ENCODE measurements around the gene PCDHB5.
"Not testable (repeated sequence)": the region's sequence is repeated elsewhere in the genome, so short reads cannot be mapped to it uniquely, and the experiment has no call there.

PCDHB5 gene

GRCh38 chr5:141150224-141150992 is 15.4 kb downstream of the PCDHB5 start:
- Histone ChIP-seq H3K36me3 (replicated peaks; ENCODE audit: low read depth, low read length) (no peaks in the 10 kb centered on the region), H3K9ac (ENCODE audit: low read length) (no peak overlapping the region), H3K4me2 (ENCODE audit: low read length) (no peak overlapping the region), H3K9me3 (ENCODE audit: insufficient read depth, low read length) (no peaks in the 10 kb centered on the region), H3K27me3 (ENCODE audit: low read depth, low read length) (no peaks in the 10 kb centered on the region), H3K27ac (ENCODE audit: low read length) (no peak overlapping the region), H2AFZ (ENCODE audit: low read depth, low read length) (no peak overlapping the region), H3K4me3 (ENCODE audit: low read length) (no peak overlapping the region), H4K20me1 (ENCODE audit: insufficient read depth, low read length) (no peaks in the 10 kb centered on the region), H3K4me1 (ENCODE audit: low read length) (no peaks in the 10 kb centered on the region), H3K79me2 (ENCODE audit: low read length) (no peaks in the 10 kb centered on the region)
- TF ChIP-seq CTCF (IDR thresholded peaks at IDR 0.05; ENCODE audit: low read depth, low read length) (no peak), EZH2phosphoT487 (IDR thresholded peaks at IDR 0.05; ENCODE audit: low read depth) (no peak)

GRCh38 chr5:141150993-141151325 is 16.0 kb downstream of the PCDHB5 start:
- H3K79me2 ChIP-seq (ENCODE audit: low read length) = no peaks in the 10 kb centered on the region
- H2AFZ ChIP-seq (ENCODE audit: low read depth, low read length) = no peak overlapping the region
- H3K4me3 ChIP-seq (ENCODE audit: low read length) = no peak overlapping the region
- no peaks in the 10 kb centered on the region for H4K20me1 ChIP-seq (ENCODE audit: insufficient read depth, low read length)
- TF ChIP-seq EZH2phosphoT487 (IDR thresholded peaks at IDR 0.05; ENCODE audit: low read depth) = no peak
- TF ChIP-seq CTCF (IDR thresholded peaks at IDR 0.05; ENCODE audit: low read depth, low read length) = no peak
- H3K27me3 ChIP-seq (ENCODE audit: low read depth, low read length) = no peaks in the 10 kb centered on the region
- no peak overlapping the region for H3K4me2 ChIP-seq (ENCODE audit: low read length)
- no peaks in the 10 kb centered on the region for H3K36me3 ChIP-seq (replicated peaks; ENCODE audit: low read depth, low read length)
- no peak overlapping the region for H3K9ac ChIP-seq (ENCODE audit: low read length)
- no peak overlapping the region for H3K27ac ChIP-seq (ENCODE audit: low read length)
- no peaks in the 10 kb centered on the region for H3K4me1 ChIP-seq (ENCODE audit: low read length)
- no peaks in the 10 kb centered on the region for H3K9me3 ChIP-seq (ENCODE audit: insufficient read depth, low read length)

DNA sequence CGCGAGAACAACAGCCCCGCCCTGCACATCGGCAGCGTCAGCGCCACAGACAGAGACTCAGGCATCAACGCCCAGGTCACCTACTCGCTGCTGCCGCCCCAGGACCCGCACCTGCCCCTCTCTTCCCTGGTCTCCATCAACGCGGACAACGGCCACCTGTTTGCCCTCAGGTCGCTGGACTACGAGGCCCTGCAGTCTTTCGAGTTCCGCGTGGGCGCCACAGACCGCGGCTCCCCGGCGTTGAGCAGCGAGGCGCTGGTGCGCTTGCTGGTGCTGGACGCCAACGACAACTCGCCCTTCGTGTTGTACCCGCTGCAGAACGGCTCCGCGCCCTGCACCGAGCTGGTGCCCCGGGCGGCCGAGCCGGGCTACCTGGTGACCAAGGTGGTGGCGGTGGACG is 16.6 kb downstream of the PCDHB5 start:
- H3K27me3 ChIP-seq (ENCODE audit: low read depth, low read length); H3K9ac ChIP-seq (ENCODE audit: low read length); H2AFZ ChIP-seq (ENCODE audit: low read depth, low read length); H3K4me3 ChIP-seq (ENCODE audit: low read length); H3K79me2 ChIP-seq (ENCODE audit: low read length); H3K9me3 ChIP-seq (ENCODE audit: insufficient read depth, low read length); H3K27ac ChIP-seq (ENCODE audit: low read length); H4K20me1 ChIP-seq (ENCODE audit: insufficient read depth, low read length); H3K4me2 ChIP-seq (ENCODE audit: low read length); H3K4me1 ChIP-seq (ENCODE audit: low read length); H3K36me3 ChIP-seq (replicated peaks; ENCODE audit: low read depth, low read length): not testable (repeated sequence)

- H2AFZ ChIP-seq (ENCODE audit: low read depth, low read length); H3K4me3 ChIP-seq (ENCODE audit: low read length); H3K27ac ChIP-seq (ENCODE audit: low read length); H4K20me1 ChIP-seq (ENCODE audit: insufficient read depth, low read length); H3K36me3 ChIP-seq (replicated peaks; ENCODE audit: low read depth, low read length); H3K4me2 ChIP-seq (ENCODE audit: low read length); H3K4me1 ChIP-seq (ENCODE audit: low read length); H3K27me3 ChIP-seq (ENCODE audit: low read depth, low read length); H3K9me3 ChIP-seq (ENCODE audit: insufficient read depth, low read length); H3K79me2 ChIP-seq (ENCODE audit: low read length); H3K9ac ChIP-seq (ENCODE audit: low read length): not testable (repeated sequence)
Measured at GRCh38 chr5:141152096-141152495, 17.1 kb downstream of the PCDHB5 start.

DNA sequence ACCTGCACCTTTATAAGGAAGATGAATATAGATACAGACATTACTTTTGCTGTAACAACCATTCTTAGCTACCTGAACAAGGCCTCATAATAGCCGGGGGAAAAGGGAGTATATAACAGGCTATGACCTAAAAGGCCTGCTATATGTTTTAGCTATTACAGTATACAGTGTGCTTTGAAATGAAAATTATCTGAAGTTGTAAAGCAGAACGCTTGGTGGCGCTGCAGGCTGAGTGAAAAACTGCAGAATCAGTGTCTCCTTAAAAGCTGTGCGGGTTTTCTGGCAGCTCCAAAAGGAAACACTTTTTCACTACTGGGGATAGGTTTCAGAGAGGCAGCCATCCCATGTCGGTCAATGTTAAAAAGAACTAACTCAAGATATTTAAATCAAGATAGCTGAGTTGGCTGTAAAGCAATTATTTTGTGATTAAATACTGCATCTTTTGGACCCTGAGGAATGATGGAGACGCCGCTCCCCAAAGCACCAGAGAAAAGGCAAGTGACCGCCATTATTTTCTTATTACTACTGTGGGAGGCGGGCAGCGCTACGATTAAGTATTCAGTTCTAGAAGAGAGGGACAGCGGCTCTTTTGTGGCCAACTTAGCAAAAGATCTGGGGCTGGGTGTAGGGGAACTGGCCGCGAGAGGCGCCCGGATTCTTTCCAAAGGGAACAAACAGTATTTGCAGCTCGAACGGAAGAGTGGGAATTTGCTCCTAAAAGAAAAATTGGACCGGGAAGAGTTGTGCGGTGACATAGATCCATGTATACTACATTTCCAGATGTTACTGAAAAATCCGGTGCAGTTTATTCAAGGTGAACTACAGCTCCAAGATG is 20.8 kb downstream of the PCDHB5 start:
- Histone ChIP-seq H3K79me2 (ENCODE audit: low read length) (no peaks in the 10 kb centered on the region), H3K9me3 (ENCODE audit: insufficient read depth, low read length) (no peaks in the 10 kb centered on the region), H3K36me3 (replicated peaks; ENCODE audit: low read depth, low read length) (no peaks in the 10 kb centered on the region), H3K27ac (ENCODE audit: low read length) (no peak overlapping the region), H3K27me3 (ENCODE audit: low read depth, low read length) (no peaks in the 10 kb centered on the region), H3K9ac (ENCODE audit: low read length) (no peak overlapping the region), H3K4me3 (ENCODE audit: low read length) (no peak overlapping the region), H2AFZ (ENCODE audit: low read depth, low read length) (no peak overlapping the region), H3K4me1 (ENCODE audit: low read length) (no peaks in the 10 kb centered on the region), H4K20me1 (ENCODE audit: insufficient read depth, low read length) (no peaks in the 10 kb centered on the region), H3K4me2 (ENCODE audit: low read length) (no peak overlapping the region)
- TF ChIP-seq EZH2phosphoT487 (IDR thresholded peaks at IDR 0.05; ENCODE audit: low read depth) (no peak), CTCF (IDR thresholded peaks at IDR 0.05; ENCODE audit: low read depth, low read length) (peak; percentile 14; the same call in 1 of the 2 replicates)

GRCh38 chr5:141157356-141157755 is 22.4 kb downstream of the PCDHB5 start:
- H3K9me3 ChIP-seq (ENCODE audit: insufficient read depth, low read length); H3K9ac ChIP-seq (ENCODE audit: low read length); H2AFZ ChIP-seq (ENCODE audit: low read depth, low read length); H3K27me3 ChIP-seq (ENCODE audit: low read depth, low read length); H4K20me1 ChIP-seq (ENCODE audit: insufficient read depth, low read length); H3K27ac ChIP-seq (ENCODE audit: low read length); H3K4me1 ChIP-seq (ENCODE audit: low read length); H3K36me3 ChIP-seq (replicated peaks; ENCODE audit: low read depth, low read length); H3K4me3 ChIP-seq (ENCODE audit: low read length); H3K4me2 ChIP-seq (ENCODE audit: low read length); H3K79me2 ChIP-seq (ENCODE audit: low read length): not testable (repeated sequence)

- not testable (repeated sequence) for H3K27me3 ChIP-seq (ENCODE audit: low read depth, low read length); H3K4me2 ChIP-seq (ENCODE audit: low read length); H3K36me3 ChIP-seq (replicated peaks; ENCODE audit: low read depth, low read length); H4K20me1 ChIP-seq (ENCODE audit: insufficient read depth, low read length); H3K4me3 ChIP-seq (ENCODE audit: low read length); H3K4me1 ChIP-seq (ENCODE audit: low read length); H2AFZ ChIP-seq (ENCODE audit: low read depth, low read length); H3K27ac ChIP-seq (ENCODE audit: low read length); H3K9me3 ChIP-seq (ENCODE audit: insufficient read depth, low read length); H3K79me2 ChIP-seq (ENCODE audit: low read length); H3K9ac ChIP-seq (ENCODE audit: low read length)
Measured at GRCh38 chr5:141157901-141158300, 22.9 kb downstream of the PCDHB5 start.

All from OCI-LY3 (cell line).